NCI-H187 treated with DMSO at 0.1 percent for 48 hours (cell line): ENCODE results near the gene RBM20.
A peak's percentile ranks its signal among the peaks of the same experiment; 100 is the strongest.
"Not testable (repeated sequence)": the region's sequence is repeated elsewhere in the genome, so short reads cannot be mapped to it uniquely, and the experiment has no call there.

Source experiments
- DNase-seq: peaks from one replicate; lab custom pipeline; 2025; lab: John Stamatoyannopoulos, UW

The RBM20 gene

GRCh38 chr10:110625356-110625894, 18.7 kb upstream of the RBM20 start:
- no peak for DNase-seq

GRCh38 chr10:110625951-110626855, 17.9 kb upstream of the RBM20 start:
- no peak for DNase-seq

GRCh38 chr10:110628161-110628560, 16.0 kb upstream of the RBM20 start:
- no peak for DNase-seq

GRCh38 chr10:110629680-110630191, 14.4 kb upstream of the RBM20 start:
- DNase-seq: peak; percentile 51

- no peak for DNase-seq
Measured at GRCh38 chr10:110631934-110632333, 12.2 kb upstream of the RBM20 start.

GRCh38 chr10:110632591-110633215, 11.4 kb upstream of the RBM20 start:
- DNase-seq: no peak

- no peak for DNase-seq
Measured at GRCh38 chr10:110634527-110635209, 9.5 kb upstream of the RBM20 start.

- no peak for DNase-seq
Measured at GRCh38 chr10:110636572-110636931, 7.6 kb upstream of the RBM20 start.

- no peak for DNase-seq
Measured at GRCh38 chr10:110636932-110637557, 7.1 kb upstream of the RBM20 start.

- DNase-seq: no peak
Measured at GRCh38 chr10:110637558-110638053, 6.5 kb upstream of the RBM20 start.

GRCh38 chr10:110638319-110638718, 5.8 kb upstream of the RBM20 start:
- no peak for DNase-seq

GRCh38 chr10:110639046-110639445, 5.1 kb upstream of the RBM20 start:
- DNase-seq: not testable (repeated sequence)

- DNase-seq: not testable (repeated sequence)
Measured at GRCh38 chr10:110639858-110640257, 4.3 kb upstream of the RBM20 start.

- peak; percentile 80 for DNase-seq
Measured at GRCh38 chr10:110641256-110641655, 2.9 kb upstream of the RBM20 start.

GRCh38 chr10:110642204-110643034, 1.7 kb upstream of the RBM20 start:
- no peak for DNase-seq

GRCh38 chr10:110643035-110643652, 992 bp upstream of the RBM20 start:
- DNase-seq: no peak

GRCh38 chr10:110644598-110645462, 694 bp downstream of the RBM20 start:
- no peak for DNase-seq

- peak; percentile 39 for DNase-seq
Measured at GRCh38 chr10:110646417-110647135, 2.4 kb downstream of the RBM20 start.

GRCh38 chr10:110647136-110647430, 2.9 kb downstream of the RBM20 start:
- DNase-seq: no peak
